IPS-NIHi7 (cell line): ENCODE results near the gene RAB1B.
"Not testable (repeated sequence)": the region's sequence is repeated elsewhere in the genome, so short reads cannot be mapped to it uniquely, and the experiment has no call there.

Source experiments
- DNase-seq: peaks from one replicate; pipeline ENCODE4 v3.0.0; 2012; ENCODE audit warnings: mixed read lengths; ENCODE audit errors: extremely low spot score

Gene RAB1B

GRCh38 chr11:66267039-66267378 lies 1.4 kb upstream of the RAB1B start:
- DNase-seq: no peak

GRCh38 chr11:66267379-66268243 lies 828 bp upstream of the RAB1B start:
- DNase-seq: peak; percentile 86

DNA sequence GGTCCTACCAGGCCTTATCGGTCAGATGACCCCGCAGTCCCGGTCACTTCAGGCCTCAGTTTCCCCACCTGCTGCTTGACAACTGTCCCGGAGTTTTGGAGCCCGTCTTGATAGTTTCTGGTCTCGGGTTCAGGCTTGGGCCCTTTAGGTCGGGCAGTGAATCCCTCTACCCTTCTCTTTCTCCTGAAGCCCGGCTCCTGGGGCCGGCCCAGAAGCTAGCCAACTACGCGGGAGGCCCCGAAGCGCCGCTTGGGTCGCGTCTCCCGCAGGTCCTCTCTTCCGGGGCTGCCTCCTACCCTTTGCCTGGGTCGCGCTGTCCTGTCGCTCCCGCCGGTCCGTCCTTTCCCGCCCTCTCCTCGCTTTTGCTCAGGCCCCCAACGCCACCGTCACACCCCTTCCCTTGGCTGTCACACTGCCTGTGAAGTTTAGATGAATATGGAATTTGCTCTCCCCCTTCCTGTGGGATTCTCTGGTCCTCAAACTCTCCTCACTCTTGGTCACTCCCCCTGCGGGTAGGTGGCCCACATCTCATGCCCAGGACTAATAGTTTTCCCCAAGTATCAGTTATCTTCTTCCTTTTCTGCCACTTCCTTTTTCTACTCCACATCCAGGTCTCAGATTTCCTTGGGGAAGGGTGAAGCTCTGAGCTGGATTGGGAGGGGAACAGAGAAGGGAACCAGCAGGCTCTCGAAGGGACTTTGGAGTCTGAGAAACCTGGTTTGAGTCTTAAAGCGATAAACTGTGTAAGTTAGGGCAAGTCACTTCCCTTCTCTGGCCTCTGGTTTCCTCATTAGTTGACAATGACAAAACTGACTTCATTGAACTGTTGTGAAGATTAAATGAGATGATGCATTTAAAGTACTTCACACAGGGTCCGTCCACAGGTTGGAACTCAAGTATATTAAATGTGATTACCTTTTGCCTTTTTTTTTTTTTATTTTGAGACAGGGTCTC lies 790 bp downstream of the RAB1B start:
- DNase-seq: peak; percentile 68

DNA sequence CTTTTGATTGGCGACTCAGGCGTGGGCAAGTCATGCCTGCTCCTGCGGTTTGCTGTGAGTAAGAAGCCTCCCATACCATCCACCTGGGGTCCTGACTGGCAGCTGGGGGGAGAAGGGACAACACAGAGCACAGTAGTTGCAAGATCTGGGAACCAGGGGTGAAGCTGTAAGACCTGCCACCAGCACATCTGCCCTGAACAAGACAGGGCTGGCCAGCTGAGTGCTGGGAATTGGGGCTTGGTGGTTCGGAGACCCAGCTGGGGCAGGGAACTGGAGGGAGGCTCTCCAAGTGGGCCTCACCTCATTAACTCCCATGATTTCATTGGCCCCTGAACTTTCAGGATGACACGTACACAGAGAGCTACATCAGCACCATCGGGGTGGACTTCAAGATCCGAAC lies 3.4 kb downstream of the RAB1B start:
- DNase-seq: no peak

DNA sequence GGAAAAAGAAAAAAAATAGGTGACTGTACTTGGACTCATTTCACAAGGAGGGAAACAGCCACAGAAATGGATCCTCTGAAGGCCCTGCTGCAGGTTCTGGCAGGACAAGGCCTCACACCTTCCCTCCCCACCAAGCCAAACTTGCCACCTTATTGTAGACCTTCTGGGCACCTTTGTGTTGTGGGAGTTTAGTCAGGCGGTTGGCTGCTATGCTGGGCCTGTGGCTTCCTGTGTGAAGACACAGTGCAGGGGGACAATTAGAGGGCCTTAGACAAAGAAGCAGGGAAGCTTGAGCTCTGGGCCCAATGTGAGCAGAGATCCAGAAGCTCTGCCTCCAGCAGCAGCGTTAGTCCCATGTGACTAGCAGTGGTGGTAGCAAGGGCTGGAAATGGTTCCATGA lies 4.2 kb downstream of the RAB1B start:
- no peak for DNase-seq

GRCh38 chr11:66274219-66274618 lies 5.8 kb downstream of the RAB1B start:
- DNase-seq: no peak

DNA sequence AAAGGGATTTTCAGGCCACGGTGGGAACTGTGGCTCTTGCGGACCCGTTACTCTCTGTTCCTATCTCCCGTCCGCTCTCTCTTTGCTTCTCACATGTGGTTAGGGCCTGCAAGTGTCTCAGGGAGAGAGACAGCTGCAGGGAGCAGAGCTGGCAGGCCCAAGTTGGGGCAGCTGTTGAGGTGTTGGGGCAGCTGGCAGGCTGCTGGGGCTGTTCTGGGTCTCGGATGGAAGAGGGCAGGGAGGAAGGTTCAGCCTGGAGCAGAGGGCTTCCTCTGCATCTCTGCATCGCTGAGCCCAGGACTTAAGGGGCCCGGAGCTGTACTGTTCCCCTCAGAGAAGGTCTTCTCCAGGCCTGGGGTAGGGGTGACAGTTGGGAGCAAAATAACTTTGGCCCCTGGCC lies 7.0 kb downstream of the RAB1B start:
- no peak for DNase-seq

- no peak for DNase-seq
Observed at GRCh38 chr11:66275984-66276612, 7.7 kb downstream of the RAB1B start.

- not testable (repeated sequence) for DNase-seq
Observed at GRCh38 chr11:66276619-66277018, 8.2 kb downstream of the RAB1B start.

GRCh38 chr11:66277064-66277463 lies 8.6 kb downstream of the RAB1B start:
- not testable (repeated sequence) for DNase-seq

GRCh38 chr11:66277471-66278362 lies 9.3 kb downstream of the RAB1B start, which contains the start of gene CNIH2:
Gene CNIH2, plus strand, starts transcription at chr11:66278175. Its CDS starts 282 bp downstream, at chr11:66278457.
- peak; percentile 77 for DNase-seq

GRCh38 chr11:66278363-66279091 lies 10.1 kb downstream of the RAB1B start:
- DNase-seq: no peak

DNA sequence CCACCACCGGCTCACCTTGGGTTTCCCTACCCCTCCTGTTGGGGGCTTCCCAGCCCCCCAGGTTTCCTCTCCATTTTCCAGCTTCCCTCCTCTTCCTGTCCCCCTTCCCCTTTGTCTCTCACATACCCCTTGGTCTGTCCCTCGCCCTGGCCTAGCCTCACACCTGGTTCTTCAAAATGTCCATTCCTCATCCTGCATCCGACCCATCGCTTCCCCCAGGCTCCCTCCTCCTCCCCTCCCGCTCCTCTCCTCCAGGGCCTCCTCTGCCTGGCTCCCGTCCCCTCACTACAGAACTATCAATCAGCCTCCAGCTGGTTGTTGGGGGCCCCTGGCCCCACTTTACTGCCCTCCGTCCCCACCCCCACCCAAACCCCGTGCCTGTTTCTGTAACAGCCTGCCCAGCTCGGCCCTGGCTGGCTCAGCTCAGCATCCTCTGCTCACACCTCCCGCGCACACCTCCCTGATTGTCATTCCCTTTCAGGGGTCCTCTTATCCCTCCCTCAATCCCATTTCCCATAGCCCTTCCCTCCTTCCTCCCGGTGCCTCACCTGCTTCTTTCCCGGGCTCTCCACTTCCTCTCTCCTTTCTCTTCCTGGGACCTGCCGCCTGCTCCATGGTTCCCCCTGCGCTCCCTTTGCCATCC lies 10.8 kb downstream of the RAB1B start:
- DNase-seq: no peak

GRCh38 chr11:66280428-66280827 lies 12.0 kb downstream of the RAB1B start:
- DNase-seq: no peak

- DNase-seq: no peak
Observed at GRCh38 chr11:66281001-66281400, 12.6 kb downstream of the RAB1B start.

GRCh38 chr11:66281776-66282467 lies 13.5 kb downstream of the RAB1B start:
- DNase-seq: no peak

- peak; percentile 96 for DNase-seq
Observed at GRCh38 chr11:66282468-66283455, 14.3 kb downstream of the RAB1B start.
